Gastrocnemius medialis (tissue), 4 donors: ENCODE measurements around the gene MKI67. TPM values are rescaled to one million over a fixed set of nuclear protein-coding genes. Genes with fewer than 3 reads are reported as not detected.

ENCODE experiments used
- ATAC-seq, 2 donors: fragments of 150-250 bp; one replicate each; pipeline ENCODE4 v1.9.1; 2016
- DNase-seq, 2 donors: peaks; one replicate each; pipeline ENCODE4 v3.0.0-alpha.2; 2019
- H3K27ac ChIP-seq, 4 donors: fragments of 200-600 bp; sonication (generic); 1 replicate in 1 of 4; 2 replicates in 3 of 4; pipeline ENCODE4 v1.5.1; 2016 to 2018; ENCODE audit warnings: mild to moderate bottlenecking in 2 of 4, moderate library complexity in 1 of 4
- H3K27me3 ChIP-seq, 3 donors: fragments of 200-600 bp; sonication (generic) in 2 of 3; 1 replicate in 1 of 3; 2 replicates in 2 of 3; pipeline versions ENCODE4 v1.5.1 to v1.6.0; 2016 to 2019; ENCODE audit warnings: mild to moderate bottlenecking in 1 of 3, moderate library complexity in 1 of 3
- H3K36me3 ChIP-seq, 2 donors: fragments of 200-600 bp; sonication (generic) in 1 of 2; one replicate each; pipeline ENCODE4 v1.5.1; 2017 to 2018
- H3K4me1 ChIP-seq, 2 donors: fragments of 200-600 bp; sonication (generic) in 1 of 2; one replicate each; pipeline ENCODE4 v1.5.1; 2016 to 2017; ENCODE audit warnings: mild to moderate bottlenecking in 2 of 2
- H3K4me3 ChIP-seq, 4 donors: fragments of 200-600 bp; sonication (generic) in 3 of 4; 1 replicate in 1 of 4; 2 replicates in 3 of 4; pipeline ENCODE4 v1.5.1; 2016 to 2019; ENCODE audit warnings: mild to moderate bottlenecking in 2 of 4
- H3K9me3 ChIP-seq, 3 donors: fragments of 200-600 bp; sonication (generic) in 2 of 3; 1 replicate in 1 of 3; 2 replicates in 2 of 3; pipeline ENCODE4 v1.5.1; 2016 to 2019
- POLR2A ChIP-seq, 2 donors: fragments of 450-650 bp; IDR thresholded peaks; one replicate each; pipeline ENCODE4 v1.6.1; 2017; ENCODE audit warnings: antibody characterized with exemption in 2 of 2, mild to moderate bottlenecking in 2 of 2, moderate library complexity in 2 of 2
- in situ Hi-C, 4 donors: fragments of 200-750 bp; cut with MboI; loops; one replicate each; pipeline versions ENCODE4 v1.15.0 to v1.8.0; 2017; ENCODE audit warnings: low sequenced_read_pairs in 4 of 4
- intact Hi-C: fragments of 100-400 bp; cut with DNase I; formaldehyde crosslinking; loops from one replicate; pipeline ENCODE4 v1.15.1; 2023; ENCODE audit warnings: low total_unique reads
- total RNA-seq, 4 donors: library from RNA; depleted of rRNA; stranded (reverse); fragments of >200 nt; gene quantifications; one replicate each; pipeline versions ENCODE4 v1.1.0 to v1.2.3, GENCODE V29; 2016
- TF ChIP-seq, protein P1 (sequence below), 5 experiments: fragments of 450-650 bp in 3 of 5; fragments of 200-600 bp in 2 of 5; sonication (generic) in 2 of 5; IDR thresholded peaks in 4 of 5; conservative IDR thresholded peaks in 1 of 5; 1 replicate in 4 of 5; 2 replicates in 1 of 5; pipeline ENCODE4 v1.5.1; 2016 to 2019; ENCODE audit warnings: antibody characterized with exemption in 5 of 5, mild to moderate bottlenecking in 3 of 5, moderate library complexity in 3 of 5

Gene MKI67, protein sequence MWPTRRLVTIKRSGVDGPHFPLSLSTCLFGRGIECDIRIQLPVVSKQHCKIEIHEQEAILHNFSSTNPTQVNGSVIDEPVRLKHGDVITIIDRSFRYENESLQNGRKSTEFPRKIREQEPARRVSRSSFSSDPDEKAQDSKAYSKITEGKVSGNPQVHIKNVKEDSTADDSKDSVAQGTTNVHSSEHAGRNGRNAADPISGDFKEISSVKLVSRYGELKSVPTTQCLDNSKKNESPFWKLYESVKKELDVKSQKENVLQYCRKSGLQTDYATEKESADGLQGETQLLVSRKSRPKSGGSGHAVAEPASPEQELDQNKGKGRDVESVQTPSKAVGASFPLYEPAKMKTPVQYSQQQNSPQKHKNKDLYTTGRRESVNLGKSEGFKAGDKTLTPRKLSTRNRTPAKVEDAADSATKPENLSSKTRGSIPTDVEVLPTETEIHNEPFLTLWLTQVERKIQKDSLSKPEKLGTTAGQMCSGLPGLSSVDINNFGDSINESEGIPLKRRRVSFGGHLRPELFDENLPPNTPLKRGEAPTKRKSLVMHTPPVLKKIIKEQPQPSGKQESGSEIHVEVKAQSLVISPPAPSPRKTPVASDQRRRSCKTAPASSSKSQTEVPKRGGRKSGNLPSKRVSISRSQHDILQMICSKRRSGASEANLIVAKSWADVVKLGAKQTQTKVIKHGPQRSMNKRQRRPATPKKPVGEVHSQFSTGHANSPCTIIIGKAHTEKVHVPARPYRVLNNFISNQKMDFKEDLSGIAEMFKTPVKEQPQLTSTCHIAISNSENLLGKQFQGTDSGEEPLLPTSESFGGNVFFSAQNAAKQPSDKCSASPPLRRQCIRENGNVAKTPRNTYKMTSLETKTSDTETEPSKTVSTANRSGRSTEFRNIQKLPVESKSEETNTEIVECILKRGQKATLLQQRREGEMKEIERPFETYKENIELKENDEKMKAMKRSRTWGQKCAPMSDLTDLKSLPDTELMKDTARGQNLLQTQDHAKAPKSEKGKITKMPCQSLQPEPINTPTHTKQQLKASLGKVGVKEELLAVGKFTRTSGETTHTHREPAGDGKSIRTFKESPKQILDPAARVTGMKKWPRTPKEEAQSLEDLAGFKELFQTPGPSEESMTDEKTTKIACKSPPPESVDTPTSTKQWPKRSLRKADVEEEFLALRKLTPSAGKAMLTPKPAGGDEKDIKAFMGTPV (N-terminal part only)
- 1 to 10 TPM in 1 of 4 donors, under 1 TPM in 2, not detected in 1; 0.25 to 1.4 (median 0.65) TPM for total RNA-seq

DNA sequence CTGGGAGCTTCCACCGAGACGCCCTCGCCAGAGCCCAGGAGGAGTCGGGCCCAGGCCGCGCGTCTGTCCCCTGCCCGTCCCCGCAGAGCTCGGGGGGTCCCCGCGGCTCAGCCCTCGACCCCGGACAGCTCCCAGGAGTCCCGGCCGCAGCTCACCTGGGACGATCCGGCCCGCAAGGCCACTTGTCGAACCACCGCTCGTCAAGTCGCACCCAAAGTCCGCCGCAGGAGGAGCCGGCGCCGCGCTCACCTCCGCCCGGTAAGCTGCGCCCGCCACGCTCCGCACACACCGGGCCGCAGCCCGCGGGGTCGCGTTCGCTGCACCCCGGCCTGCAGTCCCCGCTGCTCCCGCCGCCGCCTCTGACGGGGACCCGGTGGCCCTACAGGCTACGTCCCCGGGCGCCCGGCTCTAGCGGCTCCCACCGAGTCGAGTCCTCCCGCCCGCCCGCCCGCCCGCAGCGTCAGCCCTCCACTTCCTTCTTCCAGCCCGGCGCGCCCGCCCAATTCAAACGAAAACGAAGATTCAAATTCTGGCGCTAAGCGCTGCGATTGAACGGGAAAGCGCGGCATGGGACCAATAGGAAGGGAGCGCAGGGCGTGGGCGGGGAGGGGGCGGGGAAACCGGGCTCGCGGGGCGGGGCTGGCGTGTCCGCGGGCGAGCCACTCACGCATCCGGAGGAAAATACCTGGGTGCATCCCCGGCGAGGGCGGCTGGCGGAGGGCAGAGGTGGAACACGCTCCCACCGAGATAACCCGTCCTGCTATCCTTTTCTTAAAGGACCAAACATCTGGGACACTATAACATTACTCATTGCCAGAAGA, at the start of gene MKI67:
TSS of gene MKI67 (minus strand) at position 480 of the 821 bp plus-strand sequence. CDS start 756 bp downstream, outside the sequence.
- Histone ChIP-seq H3K27me3 (peaks cover 26 to 42% (median 39%) of the 10 kb centered on the region in 3 donors), H3K4me3 (peak within 1 kb of the TSS; percentile 41 to 62 (median 50)), H3K4me1 (peaks cover 7 to 9% of the 10 kb centered on the region in 2 donors), H3K9me3 (no peaks in the 10 kb centered on the region), H3K27ac (no peak within 1 kb of the TSS), H3K36me3 (no peaks in the 10 kb centered on the region)
- intact Hi-C loops, result no loop called here
- peak; percentile 40 to 64 for DNase-seq
- TF ChIP-seq, protein P1, sequence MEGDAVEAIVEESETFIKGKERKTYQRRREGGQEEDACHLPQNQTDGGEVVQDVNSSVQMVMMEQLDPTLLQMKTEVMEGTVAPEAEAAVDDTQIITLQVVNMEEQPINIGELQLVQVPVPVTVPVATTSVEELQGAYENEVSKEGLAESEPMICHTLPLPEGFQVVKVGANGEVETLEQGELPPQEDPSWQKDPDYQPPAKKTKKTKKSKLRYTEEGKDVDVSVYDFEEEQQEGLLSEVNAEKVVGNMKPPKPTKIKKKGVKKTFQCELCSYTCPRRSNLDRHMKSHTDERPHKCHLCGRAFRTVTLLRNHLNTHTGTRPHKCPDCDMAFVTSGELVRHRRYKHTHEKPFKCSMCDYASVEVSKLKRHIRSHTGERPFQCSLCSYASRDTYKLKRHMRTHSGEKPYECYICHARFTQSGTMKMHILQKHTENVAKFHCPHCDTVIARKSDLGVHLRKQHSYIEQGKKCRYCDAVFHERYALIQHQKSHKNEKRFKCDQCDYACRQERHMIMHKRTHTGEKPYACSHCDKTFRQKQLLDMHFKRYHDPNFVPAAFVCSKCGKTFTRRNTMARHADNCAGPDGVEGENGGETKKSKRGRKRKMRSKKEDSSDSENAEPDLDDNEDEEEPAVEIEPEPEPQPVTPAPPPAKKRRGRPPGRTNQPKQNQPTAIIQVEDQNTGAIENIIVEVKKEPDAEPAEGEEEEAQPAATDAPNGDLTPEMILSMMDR (IDR thresholded peaks at IDR 0.05 in 4 of 5, conservative IDR thresholded peaks at IDR 0.05 in 1 of 5), result no peak
- no peak for TF ChIP-seq POLR2A (IDR thresholded peaks at IDR 0.05)
- in situ Hi-C loops, result no loop called here
- peak; percentile 66 to 75 for ATAC-seq

DNA sequence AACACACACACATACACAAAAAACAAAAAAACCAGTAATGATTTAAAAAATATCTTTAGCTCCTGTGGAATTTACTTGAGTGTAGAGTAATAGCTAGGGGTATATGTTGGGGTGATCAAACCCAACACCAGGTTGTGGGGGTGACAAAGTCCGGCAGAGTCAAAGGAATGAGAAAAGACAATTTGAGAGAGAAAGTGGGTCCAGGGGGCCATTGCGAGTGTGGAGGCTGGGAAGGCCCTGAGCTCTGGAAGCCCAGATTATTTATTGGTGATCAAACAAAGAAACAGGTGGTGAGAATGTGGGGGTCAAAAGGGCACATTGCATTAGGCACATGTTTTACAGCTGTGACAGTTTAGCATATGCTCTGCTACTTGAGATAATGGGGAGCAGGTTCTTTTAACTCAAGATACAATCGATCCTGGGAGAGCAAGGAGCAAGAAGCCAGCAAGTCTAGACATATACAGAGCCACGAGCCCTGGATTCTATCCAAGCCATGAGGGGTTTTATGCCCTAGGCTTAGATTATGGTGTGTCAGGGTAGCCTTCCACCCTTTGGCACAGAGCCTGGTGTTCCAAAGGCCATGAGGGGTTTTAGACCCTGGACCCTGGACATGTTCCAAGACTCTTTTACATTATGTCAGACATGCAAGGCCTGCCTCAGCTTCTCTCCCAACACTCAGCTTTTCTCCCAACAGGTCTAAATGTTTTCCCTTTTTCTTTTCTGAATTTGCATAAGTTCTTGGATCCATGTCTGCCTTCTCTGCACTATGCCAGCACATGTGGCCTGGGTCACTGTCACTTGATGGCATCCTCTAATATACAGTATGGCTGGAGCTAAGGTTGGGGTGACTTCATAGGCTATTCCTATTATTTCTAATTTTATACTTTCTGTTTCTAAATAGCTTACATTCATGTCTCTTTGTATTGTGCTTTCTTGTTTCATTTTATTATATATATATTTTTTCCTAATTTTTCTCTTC, 48.6 kb upstream of the MKI67 start:
- H3K27me3 ChIP-seq, result no peaks in the 10 kb centered on the region
- H3K27ac ChIP-seq, result no peak overlapping the region
- DNase-seq, result no peak
- intact Hi-C loops (no loop called here), in situ Hi-C loops (no loop called here)
- no peaks in the 10 kb centered on the region for H3K4me1 ChIP-seq
- H3K4me3 ChIP-seq, result no peak overlapping the region
- no peaks in the 10 kb centered on the region for H3K36me3 ChIP-seq
- no peak for TF ChIP-seq POLR2A (IDR thresholded peaks at IDR 0.05)
- TF ChIP-seq, protein P1 (IDR thresholded peaks at IDR 0.05 in 4 of 5, conservative IDR thresholded peaks at IDR 0.05 in 1 of 5), result no peak
- H3K9me3 ChIP-seq, result no peaks in the 10 kb centered on the region
- no peak for ATAC-seq

DNA sequence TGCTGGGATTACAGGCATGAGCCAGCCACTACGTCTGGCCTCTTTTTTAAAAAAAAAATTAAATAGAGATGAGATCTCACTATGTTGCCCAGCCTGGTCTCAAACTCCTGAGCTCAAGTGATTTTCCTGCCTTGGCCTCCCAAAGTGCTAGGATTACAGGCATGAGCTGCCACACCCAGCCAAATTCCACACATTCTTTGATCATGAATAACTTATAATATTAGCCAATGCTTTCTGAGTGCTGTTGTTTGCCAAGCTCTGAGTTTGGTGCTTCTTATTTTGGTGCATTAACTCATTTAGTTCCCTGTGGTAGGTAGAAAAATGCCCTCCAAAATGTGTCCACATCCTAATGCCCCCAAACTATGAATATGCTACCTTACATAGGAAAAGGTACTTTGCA, 47.2 kb upstream of the MKI67 start:
- no peak for ATAC-seq
- intact Hi-C loops (no loop called here), in situ Hi-C loops (no loop called here)
- no peak for TF ChIP-seq POLR2A (IDR thresholded peaks at IDR 0.05)
- TF ChIP-seq, protein P1 (IDR thresholded peaks at IDR 0.05 in 4 of 5, conservative IDR thresholded peaks at IDR 0.05 in 1 of 5), result no peak
- Histone ChIP-seq H3K27ac (no peak overlapping the region), H3K4me1 (no peaks in the 10 kb centered on the region), H3K27me3 (peaks cover 0 to 3% (median 0%) of the 10 kb centered on the region in 3 donors), H3K9me3 (no peaks in the 10 kb centered on the region), H3K4me3 (no peak overlapping the region), H3K36me3 (no peaks in the 10 kb centered on the region)
- no peak for DNase-seq
